ENCODE data around the gene DPP6.

DNA sequence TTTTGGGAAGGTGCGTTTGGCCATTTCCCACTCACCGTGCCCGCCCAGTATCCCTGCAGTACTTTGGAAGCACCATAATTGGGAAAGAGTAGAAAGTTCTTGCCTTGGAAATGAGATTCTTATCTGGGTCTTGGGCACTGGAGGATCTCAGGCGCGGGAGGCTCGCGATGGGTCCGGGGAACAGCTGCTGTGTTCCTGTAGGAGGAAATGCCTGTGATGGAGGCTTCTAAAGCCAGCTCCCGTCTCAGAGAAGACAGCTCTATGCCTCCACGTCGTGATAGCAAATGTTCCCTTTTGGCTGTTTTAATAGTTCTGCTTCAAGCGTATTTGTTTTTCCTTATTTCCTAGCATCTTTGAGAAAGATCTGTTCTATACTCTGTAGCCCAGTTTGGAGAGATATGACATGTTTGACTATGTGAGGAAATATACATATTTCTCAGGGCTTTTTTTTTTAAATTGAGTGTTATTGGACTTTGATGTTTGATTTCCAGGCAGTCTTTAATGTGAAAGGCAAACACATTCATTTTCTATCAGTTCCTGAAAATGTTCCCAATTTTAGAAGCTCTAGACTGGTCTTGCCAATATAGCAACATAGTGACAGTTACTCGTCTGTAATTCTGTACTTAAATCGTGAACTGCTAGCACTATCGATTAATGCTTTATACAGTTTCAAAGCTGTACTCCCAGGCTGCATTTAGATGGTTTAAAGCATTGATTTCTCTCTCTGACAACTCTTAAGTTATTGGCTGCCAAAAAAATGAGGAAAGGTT is 280.8 kb downstream of the DPP6 start:
- TF ChIP-seq, protein P1, sequence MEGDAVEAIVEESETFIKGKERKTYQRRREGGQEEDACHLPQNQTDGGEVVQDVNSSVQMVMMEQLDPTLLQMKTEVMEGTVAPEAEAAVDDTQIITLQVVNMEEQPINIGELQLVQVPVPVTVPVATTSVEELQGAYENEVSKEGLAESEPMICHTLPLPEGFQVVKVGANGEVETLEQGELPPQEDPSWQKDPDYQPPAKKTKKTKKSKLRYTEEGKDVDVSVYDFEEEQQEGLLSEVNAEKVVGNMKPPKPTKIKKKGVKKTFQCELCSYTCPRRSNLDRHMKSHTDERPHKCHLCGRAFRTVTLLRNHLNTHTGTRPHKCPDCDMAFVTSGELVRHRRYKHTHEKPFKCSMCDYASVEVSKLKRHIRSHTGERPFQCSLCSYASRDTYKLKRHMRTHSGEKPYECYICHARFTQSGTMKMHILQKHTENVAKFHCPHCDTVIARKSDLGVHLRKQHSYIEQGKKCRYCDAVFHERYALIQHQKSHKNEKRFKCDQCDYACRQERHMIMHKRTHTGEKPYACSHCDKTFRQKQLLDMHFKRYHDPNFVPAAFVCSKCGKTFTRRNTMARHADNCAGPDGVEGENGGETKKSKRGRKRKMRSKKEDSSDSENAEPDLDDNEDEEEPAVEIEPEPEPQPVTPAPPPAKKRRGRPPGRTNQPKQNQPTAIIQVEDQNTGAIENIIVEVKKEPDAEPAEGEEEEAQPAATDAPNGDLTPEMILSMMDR (IDR thresholded peaks at IDR 0.05 in 8 of 11, conservative IDR thresholded peaks at IDR 0.05 in 3 of 11) = no peak
- no peak for TF ChIP-seq POLR2AphosphoS5 (IDR thresholded peaks at IDR 0.05)
